ENCODE results near the gene LNX1.

The LNX1 gene

GRCh38 chr4:53591372-53591892, at the start of gene LNX1:
Gene LNX1, minus strand, starts transcription at chr4:53591486. Its CDS starts 17,484 bp downstream, at chr4:53574002.
- DNase-seq, result peak; percentile 60 to 66

GRCh38 chr4:53640576-53641453, 49.5 kb upstream of the LNX1 start:
- DNase-seq, result peak in 1 of 2 experiments; percentile 54

GRCh38 chr4:53638919-53639318, 47.6 kb upstream of the LNX1 start:
- no peak for DNase-seq

DNA sequence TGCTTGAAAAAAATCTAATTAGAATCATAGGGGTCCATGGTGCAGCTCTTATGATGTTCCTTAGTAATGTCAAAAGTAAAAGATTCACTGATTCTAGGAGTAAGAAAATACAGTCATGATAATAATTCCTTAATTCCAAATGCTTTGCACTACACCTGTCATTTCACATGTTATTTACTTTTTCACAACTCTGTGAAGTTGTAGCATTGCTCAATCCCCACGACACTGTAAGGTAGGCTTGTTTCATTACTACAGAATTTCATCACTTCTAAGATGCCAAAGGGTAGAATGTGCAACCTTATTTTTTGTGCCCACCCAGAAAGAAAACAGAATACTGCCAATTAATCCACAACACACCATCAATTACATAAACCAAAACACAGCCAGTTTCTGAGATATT, 46.1 kb upstream of the LNX1 start:
- no peak for DNase-seq

DNA sequence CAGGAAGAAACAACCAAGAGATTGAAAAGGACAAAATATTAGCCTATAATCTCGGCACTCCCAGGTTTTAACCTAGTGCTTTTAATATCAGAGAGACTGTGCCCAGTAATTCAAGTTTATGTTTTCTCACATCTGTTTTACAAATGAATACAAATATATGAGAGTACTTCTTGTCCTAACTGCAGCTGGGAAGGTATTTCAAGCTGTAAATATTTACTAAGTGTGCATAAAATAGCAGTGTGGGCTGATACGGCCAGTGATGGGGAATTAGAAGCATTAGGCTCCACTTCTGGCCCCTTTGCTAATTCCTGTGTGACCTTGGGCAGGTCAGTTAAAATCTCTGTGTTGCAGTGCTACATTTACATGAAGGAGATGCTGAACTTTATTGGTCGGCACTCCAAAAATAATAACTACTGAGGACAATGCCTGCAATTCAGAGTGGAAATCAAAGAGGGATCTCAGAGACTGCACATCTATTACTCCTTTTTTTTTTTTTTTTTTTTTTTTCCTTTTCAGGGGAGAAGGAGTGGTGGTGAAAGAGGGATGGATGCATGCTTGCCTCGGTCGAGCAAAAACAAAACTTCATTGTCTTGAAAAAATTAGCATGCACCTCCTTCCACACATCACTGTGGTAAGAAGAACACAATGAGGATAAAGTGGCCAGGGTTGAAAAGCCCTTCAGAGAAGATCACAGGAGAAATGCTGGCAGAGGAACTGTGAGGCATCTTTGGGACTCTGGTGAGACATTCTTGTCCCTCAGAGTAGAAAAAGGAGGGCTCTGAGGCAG, 44.6 kb upstream of the LNX1 start:
- DNase-seq, result no peak

- DNase-seq, result no peak
Observed at GRCh38 chr4:53633608-53634007, 42.3 kb upstream of the LNX1 start.

- DNase-seq, result no peak
Observed at GRCh38 chr4:53629296-53629695, 38.0 kb upstream of the LNX1 start.

GRCh38 chr4:53626491-53626890, 35.2 kb upstream of the LNX1 start:
- no peak for DNase-seq

DNA sequence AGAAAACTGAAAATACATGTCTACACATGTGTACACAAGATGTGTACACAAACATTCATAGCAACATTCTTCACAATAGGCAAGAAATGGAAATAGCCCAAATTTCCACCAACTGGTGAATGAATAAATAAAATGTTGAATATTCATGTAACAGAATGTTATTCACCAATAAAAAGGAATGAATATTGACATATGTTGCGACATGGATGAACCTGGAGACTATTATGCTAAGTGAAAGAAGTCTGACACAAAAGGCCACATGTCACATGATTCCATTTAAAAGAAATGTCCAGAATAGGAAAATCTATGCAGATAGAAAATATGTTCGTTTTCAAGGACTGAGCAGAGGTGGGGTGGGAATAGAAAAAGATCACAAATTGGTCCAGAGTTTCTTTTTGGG, 34.6 kb upstream of the LNX1 start:
- no peak for DNase-seq

DNA sequence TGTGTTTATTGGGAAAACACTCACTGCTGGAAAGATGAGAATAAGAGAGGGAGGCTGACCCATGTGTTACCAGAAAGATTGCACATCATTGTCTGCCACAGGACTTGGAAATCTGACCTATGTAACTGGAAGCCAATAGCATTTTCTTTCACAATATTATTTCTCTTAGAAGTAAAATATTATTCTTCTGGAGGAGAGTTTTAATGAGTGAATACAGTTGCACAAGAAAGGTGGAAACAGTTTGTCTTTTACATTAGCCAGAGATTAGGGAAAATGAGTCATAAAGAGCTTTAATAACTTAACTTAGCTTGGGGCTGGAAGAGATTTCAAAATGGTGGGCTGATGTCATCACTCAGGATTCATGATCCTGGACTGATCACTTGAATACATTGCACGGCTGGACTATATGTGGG, 31.5 kb upstream of the LNX1 start:
- no peak for DNase-seq

GRCh38 chr4:53620956-53621355, 29.7 kb upstream of the LNX1 start:
- DNase-seq, result no peak

- no peak for DNase-seq
Observed at GRCh38 chr4:53619431-53619830, 28.1 kb upstream of the LNX1 start.

- DNase-seq, result peak; percentile 81 to 88
Observed at GRCh38 chr4:53618321-53618720, 27.0 kb upstream of the LNX1 start.

GRCh38 chr4:53617101-53617680, 25.9 kb upstream of the LNX1 start:
- peak; percentile 75 to 92 for DNase-seq

DNA sequence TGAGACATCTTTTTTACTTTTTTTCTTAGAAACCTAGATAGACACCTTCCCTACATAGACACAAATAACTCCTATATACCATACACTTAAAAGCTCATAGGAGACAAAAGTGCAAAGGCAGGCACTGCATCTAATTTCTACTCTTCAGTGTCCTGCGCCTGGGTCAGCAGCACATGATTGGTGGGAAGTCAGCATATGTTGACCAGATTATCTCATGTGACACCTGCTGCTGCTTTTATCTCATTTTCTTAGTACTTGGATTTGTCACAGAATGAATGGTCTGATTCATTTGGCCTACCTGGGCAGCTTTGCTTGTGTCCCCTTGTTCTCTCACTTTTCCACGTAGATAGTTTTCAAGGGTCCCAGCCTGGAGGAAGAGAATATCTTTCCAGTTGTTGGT, 24.9 kb upstream of the LNX1 start:
- DNase-seq, result no peak

DNA sequence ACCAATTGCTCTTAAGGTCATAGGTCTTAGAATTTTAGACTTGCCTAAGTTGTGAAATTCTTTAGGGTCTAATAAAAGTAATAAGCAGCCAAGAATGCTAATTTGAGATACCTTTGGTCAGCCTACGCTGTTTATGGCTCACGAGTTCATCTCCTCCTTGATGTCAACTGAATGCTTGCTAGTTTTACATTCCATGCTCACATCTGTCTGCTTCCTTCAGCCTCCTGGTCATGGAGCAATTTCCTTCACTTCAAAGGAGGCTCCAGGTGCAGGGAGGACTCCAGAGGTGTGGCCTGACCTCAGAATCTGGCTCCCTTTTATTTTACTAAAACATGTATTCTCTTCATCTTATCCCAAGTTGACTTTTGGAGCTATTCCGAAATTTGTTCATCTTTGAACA, 23.3 kb upstream of the LNX1 start:
- peak; percentile 64 to 73 for DNase-seq

- DNase-seq, result no peak
Observed at GRCh38 chr4:53613428-53613827, 22.1 kb upstream of the LNX1 start.

- no peak for DNase-seq
Observed at GRCh38 chr4:53608649-53609048, 17.4 kb upstream of the LNX1 start.

- DNase-seq, result no peak
Observed at GRCh38 chr4:53608242-53608641, 17.0 kb upstream of the LNX1 start.

DNA sequence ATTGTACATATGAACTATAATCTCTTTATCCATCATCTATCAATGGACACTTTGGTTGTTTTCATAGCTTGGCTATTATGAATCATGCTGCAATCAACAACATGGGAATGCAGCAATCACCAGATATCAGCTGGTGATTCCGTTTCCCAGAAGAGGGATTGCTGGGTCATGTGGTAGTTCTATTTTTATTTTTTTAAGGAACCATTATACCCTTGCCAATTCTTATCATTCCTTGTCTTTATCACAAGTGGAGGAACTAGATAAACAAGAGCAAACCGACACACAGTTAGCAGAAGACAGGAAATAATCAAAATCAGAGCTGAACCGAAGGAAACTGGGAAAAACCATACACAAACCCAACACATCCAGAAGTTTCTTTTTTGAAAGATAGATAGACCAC, 14.5 kb upstream of the LNX1 start:
- DNase-seq, result no peak

- no peak for DNase-seq
Observed at GRCh38 chr4:53602390-53602789, 11.1 kb upstream of the LNX1 start.

DNA sequence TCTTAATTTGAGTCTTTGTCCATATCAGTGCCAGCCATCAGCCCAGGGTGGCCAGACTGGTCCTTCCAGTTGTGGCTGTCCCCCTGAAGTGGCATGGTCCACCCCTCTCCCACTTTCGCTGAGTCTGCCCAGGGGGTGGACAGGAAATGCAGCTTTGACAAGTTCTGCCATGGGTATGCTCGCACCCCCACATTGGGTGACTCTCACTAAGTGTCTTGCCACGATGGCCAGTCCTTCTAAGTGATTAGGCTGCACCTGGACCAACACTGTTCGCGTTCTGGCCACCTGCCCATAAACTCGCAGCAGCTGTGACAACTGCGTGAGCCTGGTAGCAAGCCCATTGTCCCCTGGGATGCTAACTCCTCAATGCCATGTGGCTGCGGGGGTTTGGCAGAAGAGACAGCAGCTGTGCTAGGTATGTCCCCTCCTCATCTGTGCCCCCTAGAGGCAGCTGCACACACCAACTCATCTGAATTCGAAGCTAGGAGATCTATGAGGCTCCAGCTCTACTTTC, 10.0 kb upstream of the LNX1 start:
- peak; percentile 69 to 80 for DNase-seq

- no peak for DNase-seq
Observed at GRCh38 chr4:53599632-53600031, 8.3 kb upstream of the LNX1 start.
